H1 (cell line): ENCODE measurements around the gene AKR7A2. TPM values are rescaled to one million over a fixed set of nuclear protein-coding genes. Genes with fewer than 3 reads are reported as not detected.

ENCODE experiments used
- CTCF ChIA-PET: fragments of 300-600 bp; sonication (Branson Sonifier 250); formaldehyde crosslinking; loops from one replicate; lab custom pipeline; 2021; ENCODE audit not compliant: partially characterized antibody; lab: Charles Lee
- POLR2A ChIA-PET: fragments of 300-600 bp; sonication (Branson Sonifier 250); formaldehyde crosslinking; loops from one replicate; lab custom pipeline; 2021; ENCODE audit warnings: inconsistent platforms; ENCODE audit not compliant: partially characterized antibody; lab: Charles Lee
- DNase-seq, 2 experiments: peaks; one replicate each; pipeline versions ENCODE4 v3.0.0 to v3.0.0-alpha.2; 2010 to 2022; ENCODE audit warnings: low spot score in 2 of 2, low read depth in 1 of 2, mixed read lengths in 1 of 2
- FAIRE-seq: peaks from 2 replicates; lab custom pipeline; 2011; peaks lifted over from hg19 to GRCh38; lab: Jason Lieb, UNC
- H2AFZ ChIP-seq: 2 replicates; pipeline ENCODE4 v1.8.1; 2012; ENCODE audit warnings: low read length, inconsistent platforms
- H2AK5ac ChIP-seq: 2 replicates; pipeline ENCODE4 v1.6.1; 2013; ENCODE audit warnings: low read depth, low read length
- H2BK120ac ChIP-seq: replicated peaks from 2 replicates; pipeline ENCODE3; 2013; ENCODE audit warnings: low read depth, low read length, inconsistent platforms
- H2BK12ac ChIP-seq: 2 replicates; pipeline ENCODE4 v1.6.1; 2013; ENCODE audit warnings: low read depth, low read length
- H2BK15ac ChIP-seq: 2 replicates; pipeline ENCODE4 v1.6.1; 2013; ENCODE audit warnings: low read length
- H2BK20ac ChIP-seq: 2 replicates; pipeline ENCODE4 v1.6.1; 2013; ENCODE audit warnings: low read length
- H2BK5ac ChIP-seq: 2 replicates; pipeline ENCODE4 v1.6.1; 2013; ENCODE audit warnings: low read depth, low read length
- H3K14ac ChIP-seq: 2 replicates; pipeline ENCODE4 v1.6.1; 2013; ENCODE audit warnings: inconsistent platforms; ENCODE audit not compliant: insufficient read length
- H3K18ac ChIP-seq: 2 replicates; pipeline ENCODE4 v1.6.1; 2013; ENCODE audit warnings: low read length; ENCODE audit errors: extremely low read depth
- H3K23ac ChIP-seq: 2 replicates; pipeline ENCODE4 v1.6.1; 2013; ENCODE audit warnings: inconsistent platforms; ENCODE audit not compliant: insufficient read length
- H3K23me2 ChIP-seq: 2 replicates; pipeline ENCODE4 v1.6.1; 2013; ENCODE audit warnings: low read depth, low read length
- H3K27ac ChIP-seq: 2 replicates; pipeline ENCODE4 v1.6.1; 2011; ENCODE audit warnings: low read depth, low read length, inconsistent platforms
- H3K27me3 ChIP-seq, 4 experiments: replicated peaks in 1 of 4; 1 replicate in 1 of 4; 2 replicates in 3 of 4; pipeline versions ENCODE4 v1.6.1 to v1.8.1; 2011 to 2013; ENCODE audit warnings: low read length in 3 of 4, mild to moderate bottlenecking in 3 of 4, inconsistent platforms in 2 of 4, mixed read lengths in 2 of 4, moderate library complexity in 1 of 4; ENCODE audit not compliant: control insufficient read depth in 3 of 4, insufficient read depth in 3 of 4; ENCODE audit errors: extremely low read depth in 1 of 4
- H3K36me3 ChIP-seq, 4 experiments: 2 replicates each; pipeline versions ENCODE4 v1.6.1 to v1.8.1; 2011 to 2013; ENCODE audit warnings: mild to moderate bottlenecking in 4 of 4, low read length in 3 of 4, moderate library complexity in 2 of 4, control low read depth in 1 of 4, inconsistent platforms in 1 of 4; ENCODE audit not compliant: insufficient read depth in 4 of 4, control insufficient read depth in 2 of 4
- H3K4ac ChIP-seq: replicated peaks from 2 replicates; pipeline ENCODE3; 2013; ENCODE audit warnings: low read length, low read depth, mixed read lengths, inconsistent platforms; ENCODE audit not compliant: insufficient read length
- H3K4me1 ChIP-seq, 4 experiments: replicated peaks in 1 of 4; 1 replicate in 1 of 4; 2 replicates in 3 of 4; pipeline versions ENCODE4 v1.6.1 to v1.8.1; 2011 to 2013; ENCODE audit warnings: low read length in 3 of 4, inconsistent platforms in 2 of 4, mixed read lengths in 1 of 4; ENCODE audit not compliant: insufficient read depth in 4 of 4, control insufficient read depth in 3 of 4
- H3K4me2 ChIP-seq, 2 experiments: 2 replicates each; pipeline versions ENCODE4 v1.6.1 to v1.8.1; 2011 to 2013; ENCODE audit warnings: low read depth in 2 of 2, low read length in 2 of 2, control low read depth in 1 of 2, inconsistent platforms in 1 of 2, mild to moderate bottlenecking in 1 of 2; ENCODE audit not compliant: insufficient read depth in 1 of 2
- H3K4me3 ChIP-seq, 4 experiments: fragments of 200-600, 300-600 bp in 1 of 4; sonication (generic), shearing (Covaris generic), sonication (Bioruptor Twin) in 1 of 4; 2 replicates each; pipeline versions ENCODE4 v1.5.1 to v1.8.1; 2011 to 2016; ENCODE audit warnings: low read length in 4 of 4, low read depth in 3 of 4, control low read depth in 2 of 4, inconsistent platforms in 2 of 4, mild to moderate bottlenecking in 2 of 4, mixed read lengths in 1 of 4, moderate library complexity in 1 of 4; ENCODE audit not compliant: insufficient read depth in 2 of 4; ENCODE audit errors: extremely low read depth in 1 of 4
- H3K56ac ChIP-seq: replicated peaks from 2 replicates; pipeline ENCODE3; 2013; ENCODE audit warnings: low read depth, mild to moderate bottlenecking, mixed read lengths, low read length, inconsistent platforms; ENCODE audit not compliant: insufficient read length
- H3K79me1 ChIP-seq: 2 replicates; pipeline ENCODE4 v1.6.1; 2013; ENCODE audit warnings: low read depth, low read length, control low read depth
- H3K79me2 ChIP-seq, 2 experiments: 2 replicates each; pipeline versions ENCODE4 v1.6.1 to v1.8.1; 2012 to 2013; ENCODE audit warnings: low read length in 2 of 2, mild to moderate bottlenecking in 2 of 2, inconsistent platforms in 1 of 2; ENCODE audit not compliant: insufficient read depth in 2 of 2, control insufficient read depth in 1 of 2
- H3K9ac ChIP-seq, 4 experiments: replicated peaks in 1 of 4; 1 replicate in 1 of 4; 2 replicates in 3 of 4; pipeline versions ENCODE4 v1.6.1 to v1.8.1; 2011 to 2013; ENCODE audit warnings: low read depth in 3 of 4, low read length in 3 of 4, control low read depth in 2 of 4, mild to moderate bottlenecking in 2 of 4, moderate library complexity in 2 of 4, inconsistent platforms in 1 of 4; ENCODE audit errors: extremely low read depth in 1 of 4
- H3K9me3 ChIP-seq, 2 experiments: 2 replicates each; pipeline versions ENCODE4 v1.6.1 to v1.8.1; 2012 to 2013; ENCODE audit warnings: mild to moderate bottlenecking in 2 of 2, moderate library complexity in 2 of 2, control low read depth in 1 of 2, inconsistent platforms in 1 of 2, low read depth in 1 of 2, low read length in 1 of 2, mixed read lengths in 1 of 2; ENCODE audit not compliant: insufficient read depth in 2 of 2
- H4K20me1 ChIP-seq, 2 experiments: replicated peaks in 1 of 2; 2 replicates each; pipeline versions ENCODE3 to v1.8.1; 2011 to 2013; ENCODE audit warnings: inconsistent platforms in 2 of 2, low read length in 2 of 2, mild to moderate bottlenecking in 1 of 2; ENCODE audit not compliant: insufficient read depth in 2 of 2, control insufficient read depth in 1 of 2
- H4K5ac ChIP-seq: 2 replicates; pipeline ENCODE4 v1.6.1; 2013; ENCODE audit warnings: low read length, low read depth, mixed read lengths, inconsistent platforms; ENCODE audit not compliant: insufficient read length
- H4K8ac ChIP-seq: 2 replicates; pipeline ENCODE4 v1.8.0; 2013; ENCODE audit warnings: mild to moderate bottlenecking, moderate library complexity, low read length, inconsistent platforms; ENCODE audit not compliant: insufficient read depth; ENCODE audit errors: extremely low read depth
- H4K91ac ChIP-seq: replicated peaks from 2 replicates; pipeline ENCODE3; 2013; ENCODE audit warnings: low read length, mixed read lengths, inconsistent platforms; ENCODE audit not compliant: insufficient read length
- CHD2 ChIP-seq: IDR thresholded peaks from 2 replicates; pipeline ENCODE4 v1.6.1; 2012; ENCODE audit warnings: low read length, improper control_type of control experiment
- CREB1 ChIP-seq: IDR thresholded peaks from 2 replicates; pipeline ENCODE4 v1.6.1; 2012; ENCODE audit warnings: inconsistent platforms
- EGR1 ChIP-seq: IDR thresholded peaks from 2 replicates; pipeline ENCODE4 v1.6.1; 2011; ENCODE audit warnings: low read depth, low read length, borderline replicate concordance
- GABPA ChIP-seq: IDR thresholded peaks from 2 replicates; pipeline ENCODE4 v1.6.1; 2011; ENCODE audit warnings: mild to moderate bottlenecking, low read length, moderate library complexity, borderline replicate concordance; ENCODE audit not compliant: insufficient read depth
- HDAC2 ChIP-seq, 2 experiments: fragments of 300-600 bp in 1 of 2; sonication (generic) in 1 of 2; IDR thresholded peaks; 2 replicates each; pipeline ENCODE4 v1.6.1; 2011 to 2012; ENCODE audit warnings: low read depth in 2 of 2, low read length in 2 of 2, mild to moderate bottlenecking in 2 of 2, moderate library complexity in 2 of 2, borderline replicate concordance in 1 of 2, inconsistent platforms in 1 of 2
- JUND ChIP-seq: IDR thresholded peaks from 2 replicates; pipeline ENCODE4 v1.6.1; 2011; ENCODE audit warnings: mild to moderate bottlenecking, improper control_type of control experiment, low read length
- MAFK ChIP-seq: IDR thresholded peaks from 2 replicates; pipeline ENCODE4 v1.6.1; 2012; ENCODE audit warnings: low read depth, mild to moderate bottlenecking, improper control_type of control experiment, low read length
- SAP30 ChIP-seq: fragments of 300-600 bp; sonication (generic); IDR thresholded peaks from 2 replicates; pipeline ENCODE4 v1.7.1; 2012; ENCODE audit warnings: low read length, moderate library complexity, mild to moderate bottlenecking, inconsistent platforms; ENCODE audit not compliant: insufficient read depth, insufficient replicate concordance
- SP1 ChIP-seq: IDR thresholded peaks from 2 replicates; pipeline ENCODE4 v1.6.1; 2011; ENCODE audit warnings: low read depth, low read length
- SP2 ChIP-seq: IDR thresholded peaks from 2 replicates; pipeline ENCODE4 v1.6.1; 2012; ENCODE audit warnings: mild to moderate bottlenecking, low read length, inconsistent platforms
- SRF ChIP-seq: IDR thresholded peaks from 2 replicates; pipeline ENCODE4 v1.6.1; 2011; ENCODE audit warnings: mild to moderate bottlenecking, low read depth, low read length, moderate library complexity
- YY1 ChIP-seq: IDR thresholded peaks from 2 replicates; pipeline ENCODE4 v1.6.1; 2011; ENCODE audit warnings: low read depth, mild to moderate bottlenecking, low read length
- WGBS, 2 experiments: shearing (Covaris generic) in 1 of 2; methylation state at CpG; one replicate each; pipeline versions ENCODE4 v1.1.6 to v1.1.7; 2013 to 2015; ENCODE audit warnings: low lambda C conversion rate in 2 of 2, mixed read lengths in 2 of 2, inconsistent platforms in 1 of 2, low coverage in 1 of 2, missing lambda C conversion rate in 1 of 2; ENCODE audit not compliant: insufficient replicate concordance in 2 of 2, insufficient coverage in 1 of 2, insufficient read length in 1 of 2; ENCODE audit errors: extremely low coverage in 1 of 2, missing lambda C conversion rate in 1 of 2; 5-methylcytosine and 5-hydroxymethylcytosine counted together
- polyA plus RNA-seq, 7 experiments: library from polyadenylated mRNA; depleted of rRNA in 3 of 7; stranded (reverse) in 5 of 7; unstranded in 2 of 7; fragments of >200 nt in 5 of 7; fragments of 200-250 nt in 2 of 7; gene quantifications; 1 replicate in 5 of 7; 2 replicates in 1 of 7; 4 replicates in 1 of 7; pipeline versions ENCODE4 v1.2.1 to v1.2.3, GENCODE V29; 2011 to 2013; ENCODE audit warnings: missing spikeins in 2 of 7, mixed read lengths in 2 of 7
- total RNA-seq: library from RNA; stranded (reverse); fragmentation: NEBNext Ultra II Directional; extraction: Animal tissue kit (Norgen Biotek cat#: 25700); gene quantifications from 2 replicates; pipeline ENCODE4 v1.2.1, GENCODE V29; 2021
- TF ChIP-seq, protein P1 (sequence below): IDR thresholded peaks from 2 replicates; pipeline ENCODE4 v1.6.1; 2012; ENCODE audit warnings: inconsistent platforms

AKR7A2 gene
- total and polyA plus RNA-seq, 2 of the 8 experiments (the other 6 are each of a cell fraction or from before 2014, with no cell fraction given), result 32.0 to 48.3 TPM

DNA sequence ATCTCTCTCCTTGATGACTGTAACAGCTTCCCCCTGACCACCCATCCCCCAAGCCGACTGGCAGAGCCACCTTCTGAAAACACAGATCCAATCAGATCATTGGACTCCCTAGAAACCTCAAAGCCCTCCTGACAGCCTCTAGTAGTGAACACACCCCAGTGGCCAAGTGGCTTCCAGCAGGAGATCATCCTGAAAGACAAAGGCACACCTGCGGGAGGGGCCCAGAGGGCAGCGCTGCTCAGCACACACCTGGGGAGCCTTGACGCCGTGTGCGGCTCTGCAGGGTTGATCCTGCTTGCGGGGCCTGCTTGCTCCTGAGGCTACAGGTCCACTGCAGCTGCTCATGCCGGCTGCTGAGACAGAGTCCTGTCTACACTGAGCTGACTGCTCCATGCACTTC is 41.7 kb upstream of the AKR7A2 start:
- H3K4me3 ChIP-seq, result no peak overlapping the region
- H2AK5ac ChIP-seq, result peak overlapping the region; percentile 82; the same call in 1 of the 2 replicates
- no peak overlapping the region for H3K56ac ChIP-seq
- peak overlapping the region; percentile 89 for H3K18ac ChIP-seq
- no peak overlapping the region for H2BK12ac ChIP-seq
- POLR2A ChIA-PET, result interaction anchor here (1.0 to 1.8 kb wide), 6 partner anchors 9 to 84 kb away, joined by 3 to 7 read pairs (median 4); no protein-coding TSS in a partner anchor
- H3K23me2 ChIP-seq, result no peaks in the 10 kb centered on the region
- no peaks in the 10 kb centered on the region; the same call in none of the 2 replicates for H3K79me1 ChIP-seq
- H3K14ac ChIP-seq, result no peak overlapping the region
- DNase-seq, result peak; percentile 73 to 79
- no peak overlapping the region for H4K8ac ChIP-seq
- H2BK5ac ChIP-seq, result peak overlapping the region; percentile 54; the same call in 1 of the 2 replicates
- no peak overlapping the region for H2AFZ ChIP-seq
- peak; percentile 58 for FAIRE-seq
- 19% methylated on average over 7 of the region's 8 CpGs; no CpG with 5 or more reads in 1 of the 2 experiments for WGBS, 2 experiments
- peak overlapping the region; percentile 62 for H4K91ac ChIP-seq
- no peak overlapping the region for H3K4ac ChIP-seq
- H2BK15ac ChIP-seq, result 0 out of 2 replicates have a peak overlapping the region, but pooled peaks have one; percentile 81
- H3K4me2 ChIP-seq, result peak overlapping the region; percentile 26 to 63
- H3K4me1 ChIP-seq, result peaks cover 8 to 24% (median 17%) of the 10 kb centered on the region in 4 experiments
- peaks cover 3 to 31% (median 18%) of the 10 kb centered on the region in 4 experiments; a peak in 6 of 8 replicates for H3K36me3 ChIP-seq
- no peak overlapping the region; a peak in 1 of 7 replicates for H3K9ac ChIP-seq
- no peak overlapping the region for H4K5ac ChIP-seq
- H4K20me1 ChIP-seq, result peaks cover 8 to 11% of the 10 kb centered on the region in 2 experiments
- H3K23ac ChIP-seq, result no peak overlapping the region
- H3K27me3 ChIP-seq, result no peaks in the 10 kb centered on the region
- H3K27ac ChIP-seq, result no peak overlapping the region; the same call in 1 of the 2 replicates
- H2BK120ac ChIP-seq, result no peak overlapping the region
- H3K79me2 ChIP-seq, result no peaks in the 10 kb centered on the region
- CTCF ChIA-PET, result interaction anchor here (0.6 to 5.3 kb wide), 19 partner anchors 9 to 960 kb away, joined by 3 to 72 read pairs (median 4); no protein-coding TSS in a partner anchor
- no peaks in the 10 kb centered on the region for H3K9me3 ChIP-seq
- H2BK20ac ChIP-seq, result peak overlapping the region; percentile 87; the same call in 1 of the 2 replicates
- TF ChIP-seq YY1 (peak; percentile 54; the same call in 1 of the 2 replicates), HDAC2 (IDR thresholded peaks at IDR 0.05; ENCODE audit: borderline replicate concordance in 1 of 2, low read depth in 2 of 2, low read length in 2 of 2) (peak; percentile 84 to 97), SP1 (0 out of 2 replicates have a peak, but pooled peaks have one; percentile 55), JUND (0 out of 2 replicates have a peak, but pooled peaks have one; percentile 8), EGR1 (no peak), SP2 (no peak), CREB1 (peak; percentile 71), SRF (no peak), SAP30 (no peak), GABPA (peak; percentile 75; the same call in 1 of the 2 replicates), CHD2 (0 out of 2 replicates have a peak, but pooled peaks have one; percentile 50), MAFK (no peak)
- TF ChIP-seq, protein P1, sequence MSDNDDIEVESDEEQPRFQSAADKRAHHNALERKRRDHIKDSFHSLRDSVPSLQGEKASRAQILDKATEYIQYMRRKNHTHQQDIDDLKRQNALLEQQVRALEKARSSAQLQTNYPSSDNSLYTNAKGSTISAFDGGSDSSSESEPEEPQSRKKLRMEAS, result peak; percentile 42; the same call in 1 of the 2 replicates
